ENCODE results near the gene ABTB2.

DNA sequence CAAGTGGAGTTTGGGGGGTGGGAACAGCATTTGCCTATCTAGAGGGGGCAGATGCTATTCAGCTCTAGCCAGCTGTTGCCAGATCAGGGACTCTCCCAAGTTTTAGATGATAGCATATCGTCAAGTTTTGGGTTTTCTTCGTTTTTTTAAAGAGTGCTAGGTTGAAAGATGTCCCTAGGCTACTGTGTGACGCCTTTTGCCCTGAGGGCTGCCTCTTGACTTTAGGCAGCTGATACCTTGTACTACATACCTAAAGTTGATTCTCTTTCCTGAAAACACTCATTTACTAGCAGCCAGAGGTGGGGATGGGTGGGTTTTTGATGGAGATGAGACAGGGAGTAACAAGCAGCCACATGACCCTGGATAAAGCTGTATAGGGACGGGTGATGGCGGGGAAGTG, 87.1 kb downstream of the ABTB2 start:
- no peak for TF ChIP-seq EZH2phosphoT487 (IDR thresholded peaks at IDR 0.05; ENCODE audit: insufficient read depth, low read depth)
- TF ChIP-seq EZH2 (IDR thresholded peaks at IDR 0.05; ENCODE audit: insufficient read depth, poor library complexity, severe bottlenecking), result no peak

Data from GM23248 (cell line).